GM10847 (cell line): ENCODE data around the gene C16orf92.
A peak's percentile ranks its signal among the peaks of the same experiment; 100 is the strongest.

ENCODE experiments used
- POLR2A ChIP-seq: IDR thresholded peaks from 2 replicates; pipeline ENCODE4 v1.6.1; 2011; ENCODE audit not compliant: insufficient read length; ENCODE audit errors: extremely low read depth

C16orf92 gene

GRCh38 chr16:29995324-29995910 is 27.6 kb upstream of the C16orf92 start, which contains the start of gene HIRIP3:
TSS of gene HIRIP3 (minus strand) at chr16:29995617. CDS start at chr16:29995605, 12 bp downstream.
- peak; percentile 37 for TF ChIP-seq POLR2A

GRCh38 chr16:29995911-29996765 is 26.9 kb upstream of the C16orf92 start, which contains the start of gene INO80E:
TSS of gene INO80E (plus strand) at chr16:29996241. CDS start at chr16:29996311, 70 bp downstream.
- TF ChIP-seq POLR2A: peak; percentile 65

GRCh38 chr16:29996766-29997250 is 26.2 kb upstream of the C16orf92 start:
- no peak for TF ChIP-seq POLR2A

- TF ChIP-seq POLR2A: no peak
Measured at GRCh38 chr16:29999605-30000004, 23.4 kb upstream of the C16orf92 start.

- no peak for TF ChIP-seq POLR2A
Measured at GRCh38 chr16:30000735-30001631, 22.0 kb upstream of the C16orf92 start.

GRCh38 chr16:30002614-30003346 is 20.2 kb upstream of the C16orf92 start:
- TF ChIP-seq POLR2A: no peak

- no peak for TF ChIP-seq POLR2A
Measured at GRCh38 chr16:30003670-30004423, 19.2 kb upstream of the C16orf92 start.

GRCh38 chr16:30004424-30004776 is 18.6 kb upstream of the C16orf92 start:
- TF ChIP-seq POLR2A: no peak

GRCh38 chr16:30004811-30005242 is 18.2 kb upstream of the C16orf92 start:
- no peak for TF ChIP-seq POLR2A

GRCh38 chr16:30005341-30006094 is 17.5 kb upstream of the C16orf92 start:
- TF ChIP-seq POLR2A: no peak

- no peak for TF ChIP-seq POLR2A
Measured at GRCh38 chr16:30006095-30006473, 16.9 kb upstream of the C16orf92 start.

GRCh38 chr16:30006659-30007377 is 16.2 kb upstream of the C16orf92 start:
- TF ChIP-seq POLR2A: no peak
